Cardiac septum (tissue), 1 donor: ENCODE results near the gene SAXO2. TPM values are rescaled to one million over a fixed set of nuclear protein-coding genes. Genes with fewer than 3 reads are reported as not detected.
"Not testable (repeated sequence)": the region's sequence is repeated elsewhere in the genome, so short reads cannot be mapped to it uniquely, and the experiment has no call there.

ENCODE experiments used
- DNase-seq: peaks from one replicate; pipeline ENCODE4 v3.0.0-alpha.2; 2020; ENCODE audit warnings: low spot score
- intact Hi-C: fragments of 100-400 bp; cut with DNase I; formaldehyde crosslinking; loops from one replicate; pipeline ENCODE4 v1.14.0; 2022
- long read RNA-seq: library from polyadenylated mRNA; unstranded; transcript quantifications from one replicate; pipeline ENCODE4 v2.0.0, GENCODE V29; 2021
- total RNA-seq: library from RNA; stranded (reverse); fragmentation: NEBNext Ultra II Directional; extraction: Animal tissue kit (Norgen Biotek cat#: 25700); gene quantifications from one replicate; pipeline ENCODE4 v1.2.1, GENCODE V29; 2021
- donor health status: DM: no; HTN: no; CAD: no.

The SAXO2 gene, protein sequence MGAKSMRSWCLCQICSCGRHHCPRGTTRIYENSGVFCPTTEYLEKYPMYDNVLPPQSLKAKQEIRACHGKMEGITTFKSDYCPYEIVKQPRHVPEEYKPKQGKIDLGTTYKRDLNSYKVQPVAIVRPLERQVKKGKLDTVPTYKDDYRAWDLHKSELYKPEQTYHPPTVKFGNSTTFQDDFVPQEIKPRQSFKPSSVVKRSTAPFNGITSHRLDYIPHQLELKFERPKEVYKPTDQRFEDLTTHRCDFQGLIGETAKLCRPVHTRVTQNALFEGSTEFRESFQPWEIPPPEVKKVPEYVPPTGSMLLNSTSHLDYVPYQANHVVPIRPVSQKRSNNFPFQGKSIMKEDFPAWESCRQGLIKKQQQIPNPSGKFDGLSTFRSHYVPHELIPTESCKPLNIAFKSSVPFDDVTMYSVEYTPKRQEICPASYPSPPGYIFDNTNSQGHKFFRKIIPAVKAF
- total RNA-seq, result 3.3 TPM
- long read RNA-seq, partial matches to known transcripts, result 0 of 2 reads
- long read RNA-seq, other reads (novel, unspliced or antisense), result 2 of 2 reads

- intact Hi-C loops, result no loop called here
- peak; percentile 96 for DNase-seq
Observed at GRCh38 chr15:82262422-82263026, at the start of gene SAXO2, which contains the start of gene EFL1. TSS of gene SAXO2 (plus strand) at chr15:82262818. CDS start at chr15:82262880, 62 bp downstream. TSS of gene EFL1 (minus strand) at chr15:82262734. CDS start at chr15:82261778, 956 bp downstream.

DNA sequence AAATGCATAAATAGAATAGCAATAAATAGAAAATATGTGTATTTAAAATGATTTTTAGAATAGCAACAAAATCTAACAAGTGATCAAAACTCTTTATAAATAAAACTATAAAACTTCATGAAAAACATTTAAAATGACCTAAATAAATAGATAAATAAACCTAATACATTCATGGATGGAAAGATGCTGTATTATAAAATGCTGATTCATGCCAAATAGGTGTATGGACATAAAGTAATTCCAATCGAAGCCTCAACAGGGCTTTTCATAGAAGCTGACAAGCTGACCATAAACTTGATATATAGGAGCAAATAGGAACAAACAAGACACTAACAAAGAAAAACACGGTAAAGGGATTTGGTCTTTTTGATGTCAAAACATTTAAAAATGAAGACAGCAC lies 46.5 kb upstream of the SAXO2 start:
- intact Hi-C loops, DNase-seq: not testable (repeated sequence)

GRCh38 chr15:82221535-82221934 lies 41.1 kb upstream of the SAXO2 start:
- intact Hi-C loops, result not testable (repeated sequence)

DNA sequence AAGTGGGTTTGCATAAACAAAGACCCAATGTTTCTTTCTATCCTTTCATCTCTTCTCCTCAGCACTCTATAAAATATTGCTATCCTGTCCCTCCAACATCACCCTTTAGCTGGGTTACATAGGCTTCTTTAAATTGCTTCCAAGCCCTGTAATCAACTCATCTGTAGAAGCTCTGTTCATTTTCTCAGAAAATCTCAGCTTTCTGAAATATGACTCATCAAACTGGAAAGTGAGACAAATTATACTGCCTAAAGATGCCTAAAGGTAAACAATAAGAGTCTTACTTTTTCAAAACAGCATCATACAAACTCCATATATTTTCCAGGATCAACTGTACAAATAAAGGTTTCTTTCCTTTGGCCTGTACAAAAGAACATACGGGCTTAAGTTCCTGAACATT lies 33.9 kb upstream of the SAXO2 start:
- intact Hi-C loops, result no loop called here
- no peak for DNase-seq

More at GRCh38 chr15:82221535-82221934, 41.1 kb upstream of the SAXO2 start:
- not testable (repeated sequence) for DNase-seq

DNA sequence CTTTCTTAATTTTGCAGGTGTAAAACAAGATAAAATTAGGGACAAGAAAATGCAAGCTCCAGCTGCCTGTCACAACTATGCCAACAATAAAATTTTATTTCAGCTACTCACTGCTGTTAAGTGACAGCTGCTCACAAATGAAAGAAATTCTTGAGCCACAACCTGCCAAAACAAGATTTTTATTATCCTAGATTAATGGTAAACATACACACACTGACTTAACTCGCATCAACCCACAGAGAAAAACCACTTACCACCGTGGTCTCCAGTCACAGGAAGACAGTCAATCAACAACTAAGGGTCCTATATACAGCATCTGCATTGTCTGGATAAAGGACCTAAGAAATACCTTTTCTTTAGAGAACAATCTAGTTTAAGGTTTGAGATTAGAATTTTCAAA lies 31.4 kb upstream of the SAXO2 start:
- intact Hi-C loops, result no loop called here

GRCh38 chr15:82231842-82232241 lies 30.8 kb upstream of the SAXO2 start:
- intact Hi-C loops, result no loop called here
- DNase-seq, result no peak

More for the DNA sequence above, 31.4 kb upstream of the SAXO2 start:
- DNase-seq, result no peak

GRCh38 chr15:82237944-82238534 lies 24.6 kb upstream of the SAXO2 start:
- DNase-seq, intact Hi-C loops: not testable (repeated sequence)

DNA sequence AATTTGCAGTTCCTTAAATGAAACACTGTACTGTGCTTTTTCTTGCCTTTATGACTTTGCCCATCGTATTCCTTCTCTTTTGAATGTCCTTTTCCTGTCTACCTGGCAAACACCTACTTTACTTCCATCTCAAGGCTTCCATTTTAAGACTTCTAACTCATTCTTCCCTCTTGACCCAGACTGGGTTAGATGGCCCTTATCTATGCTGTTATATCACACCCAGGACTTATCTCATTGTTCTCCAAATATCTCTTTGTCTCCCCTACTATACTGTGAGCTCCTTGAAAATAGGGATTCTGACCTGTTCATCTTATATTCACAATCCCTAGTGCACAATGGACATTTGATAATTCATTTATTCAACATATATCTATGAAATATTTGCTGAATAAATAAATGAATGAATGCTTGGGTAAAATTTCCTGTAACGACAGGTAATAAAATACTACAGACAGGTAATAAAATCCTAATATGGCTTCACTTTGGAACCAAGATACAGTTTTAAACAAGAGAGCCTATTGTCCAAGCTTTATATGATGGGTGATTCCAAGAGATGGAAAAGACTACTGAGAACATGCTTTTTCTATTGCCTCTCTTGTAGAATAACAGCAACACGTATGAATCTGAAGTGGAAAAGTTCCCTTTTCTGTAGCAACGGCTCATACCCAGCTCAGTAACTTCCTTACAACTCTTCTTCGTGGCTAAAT lies 22.8 kb upstream of the SAXO2 start:
- intact Hi-C loops, result no loop called here
- DNase-seq, result no peak

GRCh38 chr15:82241836-82242499 lies 20.6 kb upstream of the SAXO2 start:
- intact Hi-C loops, DNase-seq: not testable (repeated sequence)

GRCh38 chr15:82243644-82244043 lies 19.0 kb upstream of the SAXO2 start:
- DNase-seq, intact Hi-C loops: not testable (repeated sequence)

DNA sequence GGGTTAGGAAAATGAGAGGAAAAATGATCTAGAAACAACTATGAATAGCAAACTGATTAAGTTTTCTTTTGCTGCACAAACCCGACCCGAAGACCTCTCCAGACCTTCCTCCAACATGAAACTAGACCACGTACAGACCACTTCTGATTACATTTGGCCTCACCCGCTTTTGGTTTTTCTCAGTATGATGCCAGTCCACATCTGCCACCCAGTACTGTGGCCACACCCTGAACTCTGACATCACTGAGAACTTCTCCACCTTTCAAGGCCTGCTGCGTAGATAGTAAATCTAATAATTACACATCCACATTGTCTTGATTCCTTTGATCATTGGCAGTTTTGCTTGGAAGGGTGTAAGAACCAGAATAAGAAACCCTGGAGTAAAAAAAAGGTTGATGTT lies 16.7 kb upstream of the SAXO2 start:
- intact Hi-C loops, DNase-seq: not testable (repeated sequence)

GRCh38 chr15:82248261-82248660 lies 14.4 kb upstream of the SAXO2 start:
- intact Hi-C loops, DNase-seq: not testable (repeated sequence)

DNA sequence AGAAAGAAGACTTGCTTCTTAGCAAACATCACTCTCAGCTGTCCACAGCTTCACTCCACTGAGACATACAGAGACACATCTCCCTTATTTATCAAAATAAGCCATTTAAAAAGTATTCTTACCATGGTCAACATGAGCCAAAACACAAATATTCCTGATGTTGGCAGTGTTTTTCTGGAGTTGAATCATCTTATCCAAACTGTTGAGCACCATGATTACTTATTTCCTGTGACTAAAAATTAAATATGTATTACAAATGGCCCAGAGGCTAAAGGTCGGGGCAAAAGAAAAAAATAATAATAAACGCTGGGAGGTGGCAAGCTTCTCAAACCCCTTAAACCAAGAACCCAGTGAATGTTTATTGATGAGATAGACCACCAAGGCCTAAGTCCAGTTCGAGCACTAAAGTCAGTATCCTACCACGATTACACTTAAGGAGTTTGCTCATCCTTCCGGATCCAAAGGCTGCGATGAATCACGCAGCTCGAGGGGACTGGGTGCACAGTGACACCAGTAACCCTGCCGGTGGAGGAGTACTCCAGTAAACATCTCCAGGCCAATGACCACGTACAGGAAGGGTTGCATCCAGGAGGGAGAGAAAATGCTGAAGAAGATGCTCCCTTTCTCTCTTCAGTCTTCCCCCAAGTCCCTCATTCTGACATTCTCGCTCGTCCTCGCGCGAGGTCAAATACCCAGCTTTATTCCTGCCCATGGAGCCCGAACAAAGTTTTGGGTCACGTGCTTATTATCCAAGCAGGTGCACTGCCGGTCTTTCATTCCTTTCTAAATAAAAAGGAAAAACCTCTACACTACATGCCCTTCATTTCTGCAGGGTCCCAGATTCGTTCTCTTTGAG lies 824 bp upstream of the SAXO2 start:
- DNase-seq, intact Hi-C loops: not testable (repeated sequence)

GRCh38 chr15:82263350-82263749 lies 732 bp downstream of the SAXO2 start:
- DNase-seq, result no peak
- intact Hi-C loops, result no loop called here

GRCh38 chr15:82267137-82267536 lies 4.5 kb downstream of the SAXO2 start:
- intact Hi-C loops, DNase-seq: not testable (repeated sequence)

- DNase-seq, intact Hi-C loops: not testable (repeated sequence)
Observed at GRCh38 chr15:82268454-82268853, 5.8 kb downstream of the SAXO2 start.

DNA sequence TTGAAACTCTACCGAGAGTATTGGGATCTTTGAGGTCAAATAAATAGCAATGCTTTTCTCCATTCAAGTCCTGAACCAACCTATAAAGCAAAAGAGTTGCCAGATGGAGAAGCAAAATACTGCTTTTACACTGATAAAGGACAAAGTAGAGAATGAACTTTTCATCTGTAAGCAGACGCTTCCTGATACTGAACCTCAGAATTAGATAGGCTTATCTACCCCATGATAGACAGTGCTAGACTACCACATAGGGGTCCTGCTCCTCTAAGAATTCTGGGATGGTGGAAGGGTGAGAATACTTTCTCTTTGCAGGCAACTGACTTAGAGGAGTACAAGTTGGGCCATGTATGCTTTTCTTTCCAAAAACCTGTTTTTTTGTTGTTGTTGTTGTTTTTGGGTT lies 9.5 kb downstream of the SAXO2 start:
- DNase-seq, result no peak

GRCh38 chr15:82275410-82275809 lies 12.8 kb downstream of the SAXO2 start:
- no peak for DNase-seq

More for the DNA sequence above, 9.5 kb downstream of the SAXO2 start:
- intact Hi-C loops, result no loop called here

More at GRCh38 chr15:82275410-82275809, 12.8 kb downstream of the SAXO2 start:
- intact Hi-C loops, result no loop called here
